Panc1 (cell line): ENCODE measurements around the gene ERC2. TPM values are rescaled to one million over a fixed set of nuclear protein-coding genes. Genes with fewer than 3 reads are reported as not detected.

Source experiments
- ATAC-seq: fragments of 200-7000 bp; cut with Tn5 transposase; 2 replicates; pipeline ENCODE4 v1.9.1; 2020; ENCODE audit warnings: mild to moderate bottlenecking, moderate library complexity
- BruUV-seq: library from RNA; stranded (reverse); fragments of 400-500 nt; replicated peaks from 2 replicates; lab custom pipeline; 2021; lab: Mats Ljungman, UMichigan
- CTCF ChIA-PET: fragments of 300-600 bp; sonication (Branson Sonifier 250); formaldehyde crosslinking; loops from one replicate; lab custom pipeline; 2022; ENCODE audit warnings: antibody characterized with exemption; lab: Charles Lee
- POLR2A ChIA-PET: fragments of 300-600 bp; sonication (Branson Sonifier 250); formaldehyde crosslinking; loops from one replicate; lab custom pipeline; 2022; ENCODE audit warnings: antibody characterized with exemption; lab: Charles Lee
- DNase-seq: peaks from one replicate; pipeline ENCODE4 v3.0.0-alpha.2; 2010; ENCODE audit warnings: low read depth, low spot score
- H3K27ac ChIP-seq: 2 replicates; pipeline ENCODE4 v1.5.1; 2011; ENCODE audit warnings: mild to moderate bottlenecking, low read length, inconsistent platforms
- H3K27me3 ChIP-seq: fragments of 200-500 bp; sonication (Bioruptor generic); 2 replicates; pipeline ENCODE4 v1.6.0; 2014; ENCODE audit warnings: low read length, inconsistent platforms; ENCODE audit not compliant: control insufficient read depth, insufficient read depth
- H3K36me3 ChIP-seq: fragments of 200-500 bp; sonication (Bioruptor generic); 2 replicates; pipeline ENCODE4 v1.5.1; 2014; ENCODE audit warnings: inconsistent platforms, mild to moderate bottlenecking, low read length, moderate library complexity; ENCODE audit not compliant: control insufficient read depth, insufficient read depth
- H3K4me1 ChIP-seq: 2 replicates; pipeline ENCODE4 v1.5.1; 2011; ENCODE audit warnings: inconsistent platforms, mild to moderate bottlenecking, low read length, moderate library complexity; ENCODE audit not compliant: control insufficient read depth, insufficient read depth
- H3K4me3 ChIP-seq, 2 experiments: 2 replicates each; pipeline ENCODE4 v1.5.1; 2011 to 2012; ENCODE audit warnings: low read depth in 2 of 2, low read length in 2 of 2, mild to moderate bottlenecking in 2 of 2, inconsistent platforms in 1 of 2, moderate library complexity in 1 of 2
- H3K9me3 ChIP-seq: fragments of 200-500 bp; sonication (Bioruptor generic); 2 replicates; pipeline ENCODE4 v1.5.1; 2014; ENCODE audit warnings: low read depth, mild to moderate bottlenecking, inconsistent platforms, low read length, moderate library complexity; ENCODE audit not compliant: control insufficient read depth, insufficient read depth
- POLR2AphosphoS5 ChIP-seq: IDR thresholded peaks from 2 replicates; pipeline ENCODE4 v1.6.1; 2012; ENCODE audit warnings: mild to moderate bottlenecking, low read depth, low read length, moderate library complexity
- SIN3A ChIP-seq: IDR thresholded peaks from 2 replicates; pipeline ENCODE4 v1.6.1; 2012; ENCODE audit warnings: low read depth, mild to moderate bottlenecking, low read length, moderate library complexity, borderline replicate concordance; ENCODE audit not compliant: insufficient read depth
- TCF7L2 ChIP-seq: IDR thresholded peaks from 2 replicates; pipeline ENCODE4 v1.6.1; 2011; ENCODE audit warnings: mild to moderate bottlenecking, low read depth, low read length, inconsistent platforms
- in situ Hi-C: cut with HindIII; loops from 2 replicates; pipeline ENCODE4 v1.10.0; 2016; ENCODE audit warnings: low sequenced_read_pairs, low pct_unique_long_range_greater_than_20kb
- intact Hi-C: fragments of 100-400 bp; cut with micrococcal nuclease; formaldehyde crosslinking; loops from one replicate; pipeline ENCODE4 v1.10.0; 2022; ENCODE audit not compliant: unreplicated experiment
- total RNA-seq: library from RNA; stranded (reverse); gene quantifications from one replicate; pipeline ENCODE4 v1.2.1, GENCODE V29; 2021; ENCODE audit not compliant: unreplicated experiment
- TF ChIP-seq, protein P1 (sequence below), 2 experiments: IDR thresholded peaks; 2 replicates each; pipeline ENCODE4 v1.6.1; 2011 to 2012; ENCODE audit warnings: low read depth in 2 of 2, control low read depth in 1 of 2, low read length in 1 of 2, mild to moderate bottlenecking in 1 of 2, moderate library complexity in 1 of 2; ENCODE audit not compliant: insufficient read depth in 1 of 2
- TF ChIP-seq, protein P2 (sequence below): fragments of 450-650 bp; IDR thresholded peaks from 2 replicates; pipeline ENCODE4 v1.5.1; 2017; ENCODE audit warnings: mild to moderate bottlenecking

ERC2 gene
- total RNA-seq, 1 experiment from 2014 or later = 0.33 TPM

- intact Hi-C loops (no loop called here), in situ Hi-C loops (no loop called here)
- Histone ChIP-seq H3K36me3 (no peaks in the 10 kb centered on the region), H3K4me3 (no peak overlapping the region), H3K27me3 (no peaks in the 10 kb centered on the region), H3K27ac (no peak overlapping the region), H3K4me1 (no peaks in the 10 kb centered on the region), H3K9me3 (no peaks in the 10 kb centered on the region)
- no peak for TF ChIP-seq TCF7L2
- no peak for ATAC-seq
- DNase-seq = no peak
- ChIA-PET CTCF (no interaction called here), POLR2A (no interaction called here)
- BruUV-seq = no TSS peak
Measured at GRCh38 chr3:55884491-55885285, 583.6 kb downstream of the ERC2 start.

DNA sequence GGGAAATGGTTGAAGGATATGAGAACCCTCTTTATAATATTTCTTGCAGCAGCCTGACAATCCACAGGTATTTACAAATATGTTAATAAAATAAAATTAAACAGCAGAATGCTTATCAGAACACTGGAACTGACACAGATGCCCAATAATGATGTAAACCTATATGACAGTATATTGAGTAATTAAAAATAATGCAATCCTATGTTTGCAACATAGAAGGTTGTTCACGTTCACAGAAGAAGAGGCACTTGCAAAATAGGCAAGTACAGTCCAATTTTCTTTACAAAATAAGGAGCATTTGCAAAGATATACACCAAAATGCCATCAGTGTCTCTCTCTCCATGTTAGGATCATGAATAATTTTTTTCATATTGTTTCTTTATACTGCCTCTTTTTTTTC, 584.2 kb downstream of the ERC2 start:
- no TSS peak for BruUV-seq

More for the DNA sequence above, 584.2 kb downstream of the ERC2 start:
- no peak overlapping the region for H3K4me3 ChIP-seq
- TF ChIP-seq, protein P1, sequence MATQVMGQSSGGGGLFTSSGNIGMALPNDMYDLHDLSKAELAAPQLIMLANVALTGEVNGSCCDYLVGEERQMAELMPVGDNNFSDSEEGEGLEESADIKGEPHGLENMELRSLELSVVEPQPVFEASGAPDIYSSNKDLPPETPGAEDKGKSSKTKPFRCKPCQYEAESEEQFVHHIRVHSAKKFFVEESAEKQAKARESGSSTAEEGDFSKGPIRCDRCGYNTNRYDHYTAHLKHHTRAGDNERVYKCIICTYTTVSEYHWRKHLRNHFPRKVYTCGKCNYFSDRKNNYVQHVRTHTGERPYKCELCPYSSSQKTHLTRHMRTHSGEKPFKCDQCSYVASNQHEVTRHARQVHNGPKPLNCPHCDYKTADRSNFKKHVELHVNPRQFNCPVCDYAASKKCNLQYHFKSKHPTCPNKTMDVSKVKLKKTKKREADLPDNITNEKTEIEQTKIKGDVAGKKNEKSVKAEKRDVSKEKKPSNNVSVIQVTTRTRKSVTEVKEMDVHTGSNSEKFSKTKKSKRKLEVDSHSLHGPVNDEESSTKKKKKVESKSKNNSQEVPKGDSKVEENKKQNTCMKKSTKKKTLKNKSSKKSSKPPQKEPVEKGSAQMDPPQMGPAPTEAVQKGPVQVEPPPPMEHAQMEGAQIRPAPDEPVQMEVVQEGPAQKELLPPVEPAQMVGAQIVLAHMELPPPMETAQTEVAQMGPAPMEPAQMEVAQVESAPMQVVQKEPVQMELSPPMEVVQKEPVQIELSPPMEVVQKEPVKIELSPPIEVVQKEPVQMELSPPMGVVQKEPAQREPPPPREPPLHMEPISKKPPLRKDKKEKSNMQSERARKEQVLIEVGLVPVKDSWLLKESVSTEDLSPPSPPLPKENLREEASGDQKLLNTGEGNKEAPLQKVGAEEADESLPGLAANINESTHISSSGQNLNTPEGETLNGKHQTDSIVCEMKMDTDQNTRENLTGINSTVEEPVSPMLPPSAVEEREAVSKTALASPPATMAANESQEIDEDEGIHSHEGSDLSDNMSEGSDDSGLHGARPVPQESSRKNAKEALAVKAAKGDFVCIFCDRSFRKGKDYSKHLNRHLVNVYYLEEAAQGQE (IDR thresholded peaks at IDR 0.05; ENCODE audit: insufficient read depth in 1 of 2, low read depth in 2 of 2, low read length in 1 of 2) = no peak
- no peak for TF ChIP-seq SIN3A
- no peak for TF ChIP-seq TCF7L2
- TF ChIP-seq POLR2AphosphoS5 = no peak
- TF ChIP-seq, protein P2, sequence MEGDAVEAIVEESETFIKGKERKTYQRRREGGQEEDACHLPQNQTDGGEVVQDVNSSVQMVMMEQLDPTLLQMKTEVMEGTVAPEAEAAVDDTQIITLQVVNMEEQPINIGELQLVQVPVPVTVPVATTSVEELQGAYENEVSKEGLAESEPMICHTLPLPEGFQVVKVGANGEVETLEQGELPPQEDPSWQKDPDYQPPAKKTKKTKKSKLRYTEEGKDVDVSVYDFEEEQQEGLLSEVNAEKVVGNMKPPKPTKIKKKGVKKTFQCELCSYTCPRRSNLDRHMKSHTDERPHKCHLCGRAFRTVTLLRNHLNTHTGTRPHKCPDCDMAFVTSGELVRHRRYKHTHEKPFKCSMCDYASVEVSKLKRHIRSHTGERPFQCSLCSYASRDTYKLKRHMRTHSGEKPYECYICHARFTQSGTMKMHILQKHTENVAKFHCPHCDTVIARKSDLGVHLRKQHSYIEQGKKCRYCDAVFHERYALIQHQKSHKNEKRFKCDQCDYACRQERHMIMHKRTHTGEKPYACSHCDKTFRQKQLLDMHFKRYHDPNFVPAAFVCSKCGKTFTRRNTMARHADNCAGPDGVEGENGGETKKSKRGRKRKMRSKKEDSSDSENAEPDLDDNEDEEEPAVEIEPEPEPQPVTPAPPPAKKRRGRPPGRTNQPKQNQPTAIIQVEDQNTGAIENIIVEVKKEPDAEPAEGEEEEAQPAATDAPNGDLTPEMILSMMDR = no peak
- H3K36me3 ChIP-seq = no peaks in the 10 kb centered on the region
- no peaks in the 10 kb centered on the region for H3K27me3 ChIP-seq
- ChIA-PET CTCF (no interaction called here), POLR2A (no interaction called here)
- ATAC-seq = no peak
- H3K9me3 ChIP-seq = no peaks in the 10 kb centered on the region
- in situ Hi-C loops (no loop called here), intact Hi-C loops (no loop called here)
- H3K4me1 ChIP-seq = no peaks in the 10 kb centered on the region
- no peak for DNase-seq
- H3K27ac ChIP-seq = no peak overlapping the region
